ENCODE results near the gene PLEKHD1. TPM values are rescaled to one million over a fixed set of nuclear protein-coding genes. Genes with fewer than 3 reads are reported as not detected.
A peak's percentile ranks its signal among the peaks of the same experiment; 100 is the strongest.

Gene PLEKHD1
- total RNA-seq, 1 donor from 2014 or later = 0.05 TPM

GRCh38 chr14:69532561-69533340 is 48.2 kb downstream of the PLEKHD1 start:
- Histone ChIP-seq H4K20me1 (ENCODE audit: insufficient read depth, low read length) (no peaks in the 10 kb centered on the region), H3K9ac (ENCODE audit: low read length) (no peak overlapping the region), H3K79me2 (ENCODE audit: insufficient read depth, low read length) (no peaks in the 10 kb centered on the region), H3K4me1 (ENCODE audit: insufficient read depth, low read length) (no peaks in the 10 kb centered on the region), H2AFZ (ENCODE audit: low read depth, low read length) (no peak overlapping the region), H3K36me3 (ENCODE audit: insufficient read depth, low read length) (no peaks in the 10 kb centered on the region), H3K4me2 (ENCODE audit: low read length) (no peak overlapping the region), H3K27ac (ENCODE audit: low read depth, low read length) (no peak overlapping the region), H3K27me3 (ENCODE audit: insufficient read depth, low read length) (peaks cover 26% of the 10 kb centered on the region), H3K4me3 (ENCODE audit: insufficient read depth, low read depth, low read length) (no peak overlapping the region), H3K9me3 (ENCODE audit: insufficient read depth, low read depth, low read length) (no peaks in the 10 kb centered on the region)
- no peak for DNase-seq (ENCODE audit: low read depth)
- Mint-ChIP-seq H3K4me3 (ENCODE audit: unreplicated experiment) (no peak overlapping the region), H3K36me3 (ENCODE audit: low read depth, unreplicated experiment) (no peaks in the 10 kb centered on the region), H3K4me1 (ENCODE audit: low read depth, unreplicated experiment) (no peaks in the 10 kb centered on the region), H3K9me3 (ENCODE audit: unreplicated experiment) (no peaks in the 10 kb centered on the region), H3K27ac (ENCODE audit: unreplicated experiment) (no peak overlapping the region), H3K27me3 (ENCODE audit: low read depth, unreplicated experiment) (peaks cover 51% of the 10 kb centered on the region)
- TF ChIP-seq, protein P1, sequence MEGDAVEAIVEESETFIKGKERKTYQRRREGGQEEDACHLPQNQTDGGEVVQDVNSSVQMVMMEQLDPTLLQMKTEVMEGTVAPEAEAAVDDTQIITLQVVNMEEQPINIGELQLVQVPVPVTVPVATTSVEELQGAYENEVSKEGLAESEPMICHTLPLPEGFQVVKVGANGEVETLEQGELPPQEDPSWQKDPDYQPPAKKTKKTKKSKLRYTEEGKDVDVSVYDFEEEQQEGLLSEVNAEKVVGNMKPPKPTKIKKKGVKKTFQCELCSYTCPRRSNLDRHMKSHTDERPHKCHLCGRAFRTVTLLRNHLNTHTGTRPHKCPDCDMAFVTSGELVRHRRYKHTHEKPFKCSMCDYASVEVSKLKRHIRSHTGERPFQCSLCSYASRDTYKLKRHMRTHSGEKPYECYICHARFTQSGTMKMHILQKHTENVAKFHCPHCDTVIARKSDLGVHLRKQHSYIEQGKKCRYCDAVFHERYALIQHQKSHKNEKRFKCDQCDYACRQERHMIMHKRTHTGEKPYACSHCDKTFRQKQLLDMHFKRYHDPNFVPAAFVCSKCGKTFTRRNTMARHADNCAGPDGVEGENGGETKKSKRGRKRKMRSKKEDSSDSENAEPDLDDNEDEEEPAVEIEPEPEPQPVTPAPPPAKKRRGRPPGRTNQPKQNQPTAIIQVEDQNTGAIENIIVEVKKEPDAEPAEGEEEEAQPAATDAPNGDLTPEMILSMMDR (IDR thresholded peaks at IDR 0.05; ENCODE audit: insufficient read depth, low read depth, low read length) = no peak
- TF ChIP-seq EZH2 (IDR thresholded peaks at IDR 0.05; ENCODE audit: insufficient read depth, low read length) = no peak
- FAIRE-seq = no peak

- Histone ChIP-seq H3K36me3 (ENCODE audit: insufficient read depth, low read length) (no peaks in the 10 kb centered on the region), H3K4me3 (ENCODE audit: insufficient read depth, low read depth, low read length) (no peak overlapping the region), H3K4me1 (ENCODE audit: insufficient read depth, low read length) (no peaks in the 10 kb centered on the region), H3K27me3 (ENCODE audit: insufficient read depth, low read length) (peaks cover 18% of the 10 kb centered on the region), H3K9ac (ENCODE audit: low read length) (no peak overlapping the region), H3K9me3 (ENCODE audit: insufficient read depth, low read depth, low read length) (no peaks in the 10 kb centered on the region), H3K4me2 (ENCODE audit: low read length) (no peak overlapping the region), H4K20me1 (ENCODE audit: insufficient read depth, low read length) (no peaks in the 10 kb centered on the region), H2AFZ (ENCODE audit: low read depth, low read length) (peak overlapping the region; percentile 4), H3K27ac (ENCODE audit: low read depth, low read length) (no peak overlapping the region), H3K79me2 (ENCODE audit: insufficient read depth, low read length) (no peaks in the 10 kb centered on the region)
- no peak overlapping the region for H3K27ac Mint-ChIP-seq (ENCODE audit: unreplicated experiment)
- peak; percentile 35 for DNase-seq (ENCODE audit: low read depth)
- FAIRE-seq = peak; percentile 80
- H3K36me3 Mint-ChIP-seq (ENCODE audit: low read depth, unreplicated experiment) = no peaks in the 10 kb centered on the region
- peaks cover 49% of the 10 kb centered on the region for H3K27me3 Mint-ChIP-seq (ENCODE audit: low read depth, unreplicated experiment)
- TF ChIP-seq, protein P1 (IDR thresholded peaks at IDR 0.05; ENCODE audit: insufficient read depth, low read depth, low read length) = peak; percentile 77
- no peak for TF ChIP-seq EZH2 (IDR thresholded peaks at IDR 0.05; ENCODE audit: insufficient read depth, low read length)
- no peaks in the 10 kb centered on the region for H3K9me3 Mint-ChIP-seq (ENCODE audit: unreplicated experiment)
- H3K4me1 Mint-ChIP-seq (ENCODE audit: low read depth, unreplicated experiment) = no peaks in the 10 kb centered on the region
- no peak overlapping the region for H3K4me3 Mint-ChIP-seq (ENCODE audit: unreplicated experiment)
Measured at GRCh38 chr14:69535230-69535848, 50.8 kb downstream of the PLEKHD1 start.

GRCh38 chr14:69536971-69537370 is 52.4 kb downstream of the PLEKHD1 start:
- TF ChIP-seq, protein P1 (IDR thresholded peaks at IDR 0.05; ENCODE audit: insufficient read depth, low read depth, low read length) = no peak
- no peak for TF ChIP-seq EZH2 (IDR thresholded peaks at IDR 0.05; ENCODE audit: insufficient read depth, low read length)
- H3K4me3 ChIP-seq (ENCODE audit: insufficient read depth, low read depth, low read length) = no peak overlapping the region
- Mint-ChIP-seq H3K4me3 (ENCODE audit: unreplicated experiment) (no peak overlapping the region), H3K4me1 (ENCODE audit: low read depth, unreplicated experiment) (no peaks in the 10 kb centered on the region), H3K9me3 (ENCODE audit: unreplicated experiment) (no peaks in the 10 kb centered on the region), H3K36me3 (ENCODE audit: low read depth, unreplicated experiment) (no peaks in the 10 kb centered on the region), H3K27ac (ENCODE audit: unreplicated experiment) (no peak overlapping the region), H3K27me3 (ENCODE audit: low read depth, unreplicated experiment) (peaks cover 39% of the 10 kb centered on the region)
- H3K4me2 ChIP-seq (ENCODE audit: low read length) = no peak overlapping the region
- H3K79me2 ChIP-seq (ENCODE audit: insufficient read depth, low read length) = no peaks in the 10 kb centered on the region
- no peak overlapping the region for H3K27ac ChIP-seq (ENCODE audit: low read depth, low read length)
- peaks cover 7% of the 10 kb centered on the region for H3K27me3 ChIP-seq (ENCODE audit: insufficient read depth, low read length)
- DNase-seq (ENCODE audit: low read depth) = no peak
- H4K20me1 ChIP-seq (ENCODE audit: insufficient read depth, low read length) = no peaks in the 10 kb centered on the region
- H2AFZ ChIP-seq (ENCODE audit: low read depth, low read length) = no peak overlapping the region
- FAIRE-seq = no peak
- no peak overlapping the region for H3K9ac ChIP-seq (ENCODE audit: low read length)
- no peaks in the 10 kb centered on the region for H3K4me1 ChIP-seq (ENCODE audit: insufficient read depth, low read length)
- H3K9me3 ChIP-seq (ENCODE audit: insufficient read depth, low read depth, low read length) = no peaks in the 10 kb centered on the region
- H3K36me3 ChIP-seq (ENCODE audit: insufficient read depth, low read length) = no peaks in the 10 kb centered on the region
